GM12891 (cell line): ENCODE data around the gene BNIP3.

Experiments used
- POLR2A ChIP-seq: IDR thresholded peaks from 2 replicates; pipeline ENCODE4 v1.6.1; 2011; ENCODE audit warnings: low read depth, low read length, control low read depth
- POLR2AphosphoS5 ChIP-seq: IDR thresholded peaks from 2 replicates; pipeline ENCODE4 v1.6.1; 2011; ENCODE audit warnings: low read depth, low read length, control low read depth
- POU2F2 ChIP-seq: IDR thresholded peaks from 2 replicates; pipeline ENCODE4 v1.6.1; 2011; ENCODE audit warnings: low read depth, mild to moderate bottlenecking, control low read depth, low read length, moderate library complexity
- SPI1 ChIP-seq: IDR thresholded peaks from 2 replicates; pipeline ENCODE4 v1.6.1; 2011; ENCODE audit warnings: low read depth, low read length, control low read depth
- TAF1 ChIP-seq: IDR thresholded peaks from 2 replicates; pipeline ENCODE4 v1.6.1; 2011; ENCODE audit warnings: low read depth, low read length, control low read depth

- TF ChIP-seq POLR2A = no peak
- TF ChIP-seq POLR2AphosphoS5 = no peak
- no peak for TF ChIP-seq TAF1
- no peak for TF ChIP-seq SPI1
- TF ChIP-seq POU2F2 = no peak
These were observed 548 bp upstream of the BNIP3 start for GRCh38 chr10:131982185-131982756.
